H1 (cell line): ENCODE data around the gene CHSY1. TPM values are rescaled to one million over a fixed set of nuclear protein-coding genes. Genes with fewer than 3 reads are reported as not detected.

Source experiments
- CTCF ChIA-PET: fragments of 300-600 bp; sonication (Branson Sonifier 250); formaldehyde crosslinking; loops from one replicate; lab custom pipeline; 2021; ENCODE audit not compliant: partially characterized antibody; lab: Charles Lee
- POLR2A ChIA-PET: fragments of 300-600 bp; sonication (Branson Sonifier 250); formaldehyde crosslinking; loops from one replicate; lab custom pipeline; 2021; ENCODE audit warnings: inconsistent platforms; ENCODE audit not compliant: partially characterized antibody; lab: Charles Lee
- DNase-seq, 2 experiments: peaks; one replicate each; pipeline versions ENCODE4 v3.0.0 to v3.0.0-alpha.2; 2010 to 2022; ENCODE audit warnings: low spot score in 2 of 2, low read depth in 1 of 2, mixed read lengths in 1 of 2
- FAIRE-seq: peaks from 2 replicates; lab custom pipeline; 2011; peaks lifted over from hg19 to GRCh38; lab: Jason Lieb, UNC
- H2AFZ ChIP-seq: 2 replicates; pipeline ENCODE4 v1.8.1; 2012; ENCODE audit warnings: low read length, inconsistent platforms
- H2AK5ac ChIP-seq: 2 replicates; pipeline ENCODE4 v1.6.1; 2013; ENCODE audit warnings: low read depth, low read length
- H2BK120ac ChIP-seq: replicated peaks from 2 replicates; pipeline ENCODE3; 2013; ENCODE audit warnings: low read depth, low read length, inconsistent platforms
- H2BK12ac ChIP-seq: 2 replicates; pipeline ENCODE4 v1.6.1; 2013; ENCODE audit warnings: low read depth, low read length
- H2BK15ac ChIP-seq: 2 replicates; pipeline ENCODE4 v1.6.1; 2013; ENCODE audit warnings: low read length
- H2BK20ac ChIP-seq: 2 replicates; pipeline ENCODE4 v1.6.1; 2013; ENCODE audit warnings: low read length
- H2BK5ac ChIP-seq: 2 replicates; pipeline ENCODE4 v1.6.1; 2013; ENCODE audit warnings: low read depth, low read length
- H3K14ac ChIP-seq: 2 replicates; pipeline ENCODE4 v1.6.1; 2013; ENCODE audit warnings: inconsistent platforms; ENCODE audit not compliant: insufficient read length
- H3K18ac ChIP-seq: 2 replicates; pipeline ENCODE4 v1.6.1; 2013; ENCODE audit warnings: low read length; ENCODE audit errors: extremely low read depth
- H3K23ac ChIP-seq: 2 replicates; pipeline ENCODE4 v1.6.1; 2013; ENCODE audit warnings: inconsistent platforms; ENCODE audit not compliant: insufficient read length
- H3K23me2 ChIP-seq: 2 replicates; pipeline ENCODE4 v1.6.1; 2013; ENCODE audit warnings: low read depth, low read length
- H3K27ac ChIP-seq: 2 replicates; pipeline ENCODE4 v1.6.1; 2011; ENCODE audit warnings: low read depth, low read length, inconsistent platforms
- H3K27me3 ChIP-seq, 4 experiments: replicated peaks in 1 of 4; 1 replicate in 1 of 4; 2 replicates in 3 of 4; pipeline versions ENCODE4 v1.6.1 to v1.8.1; 2011 to 2013; ENCODE audit warnings: low read length in 3 of 4, mild to moderate bottlenecking in 3 of 4, inconsistent platforms in 2 of 4, mixed read lengths in 2 of 4, moderate library complexity in 1 of 4; ENCODE audit not compliant: control insufficient read depth in 3 of 4, insufficient read depth in 3 of 4; ENCODE audit errors: extremely low read depth in 1 of 4
- H3K36me3 ChIP-seq, 4 experiments: 2 replicates each; pipeline versions ENCODE4 v1.6.1 to v1.8.1; 2011 to 2013; ENCODE audit warnings: mild to moderate bottlenecking in 4 of 4, low read length in 3 of 4, moderate library complexity in 2 of 4, control low read depth in 1 of 4, inconsistent platforms in 1 of 4; ENCODE audit not compliant: insufficient read depth in 4 of 4, control insufficient read depth in 2 of 4
- H3K4ac ChIP-seq: replicated peaks from 2 replicates; pipeline ENCODE3; 2013; ENCODE audit warnings: low read length, low read depth, mixed read lengths, inconsistent platforms; ENCODE audit not compliant: insufficient read length
- H3K4me1 ChIP-seq, 4 experiments: replicated peaks in 1 of 4; 1 replicate in 1 of 4; 2 replicates in 3 of 4; pipeline versions ENCODE4 v1.6.1 to v1.8.1; 2011 to 2013; ENCODE audit warnings: low read length in 3 of 4, inconsistent platforms in 2 of 4, mixed read lengths in 1 of 4; ENCODE audit not compliant: insufficient read depth in 4 of 4, control insufficient read depth in 3 of 4
- H3K4me2 ChIP-seq, 2 experiments: 2 replicates each; pipeline versions ENCODE4 v1.6.1 to v1.8.1; 2011 to 2013; ENCODE audit warnings: low read depth in 2 of 2, low read length in 2 of 2, control low read depth in 1 of 2, inconsistent platforms in 1 of 2, mild to moderate bottlenecking in 1 of 2; ENCODE audit not compliant: insufficient read depth in 1 of 2
- H3K4me3 ChIP-seq, 4 experiments: fragments of 200-600, 300-600 bp in 1 of 4; sonication (generic), shearing (Covaris generic), sonication (Bioruptor Twin) in 1 of 4; 2 replicates each; pipeline versions ENCODE4 v1.5.1 to v1.8.1; 2011 to 2016; ENCODE audit warnings: low read length in 4 of 4, low read depth in 3 of 4, control low read depth in 2 of 4, inconsistent platforms in 2 of 4, mild to moderate bottlenecking in 2 of 4, mixed read lengths in 1 of 4, moderate library complexity in 1 of 4; ENCODE audit not compliant: insufficient read depth in 2 of 4; ENCODE audit errors: extremely low read depth in 1 of 4
- H3K56ac ChIP-seq: replicated peaks from 2 replicates; pipeline ENCODE3; 2013; ENCODE audit warnings: low read depth, mild to moderate bottlenecking, mixed read lengths, low read length, inconsistent platforms; ENCODE audit not compliant: insufficient read length
- H3K79me1 ChIP-seq: 2 replicates; pipeline ENCODE4 v1.6.1; 2013; ENCODE audit warnings: low read depth, low read length, control low read depth
- H3K79me2 ChIP-seq, 2 experiments: 2 replicates each; pipeline versions ENCODE4 v1.6.1 to v1.8.1; 2012 to 2013; ENCODE audit warnings: low read length in 2 of 2, mild to moderate bottlenecking in 2 of 2, inconsistent platforms in 1 of 2; ENCODE audit not compliant: insufficient read depth in 2 of 2, control insufficient read depth in 1 of 2
- H3K9ac ChIP-seq, 4 experiments: replicated peaks in 1 of 4; 1 replicate in 1 of 4; 2 replicates in 3 of 4; pipeline versions ENCODE4 v1.6.1 to v1.8.1; 2011 to 2013; ENCODE audit warnings: low read depth in 3 of 4, low read length in 3 of 4, control low read depth in 2 of 4, mild to moderate bottlenecking in 2 of 4, moderate library complexity in 2 of 4, inconsistent platforms in 1 of 4; ENCODE audit errors: extremely low read depth in 1 of 4
- H3K9me3 ChIP-seq, 2 experiments: 2 replicates each; pipeline versions ENCODE4 v1.6.1 to v1.8.1; 2012 to 2013; ENCODE audit warnings: mild to moderate bottlenecking in 2 of 2, moderate library complexity in 2 of 2, control low read depth in 1 of 2, inconsistent platforms in 1 of 2, low read depth in 1 of 2, low read length in 1 of 2, mixed read lengths in 1 of 2; ENCODE audit not compliant: insufficient read depth in 2 of 2
- H4K20me1 ChIP-seq, 2 experiments: replicated peaks in 1 of 2; 2 replicates each; pipeline versions ENCODE3 to v1.8.1; 2011 to 2013; ENCODE audit warnings: inconsistent platforms in 2 of 2, low read length in 2 of 2, mild to moderate bottlenecking in 1 of 2; ENCODE audit not compliant: insufficient read depth in 2 of 2, control insufficient read depth in 1 of 2
- H4K5ac ChIP-seq: 2 replicates; pipeline ENCODE4 v1.6.1; 2013; ENCODE audit warnings: low read length, low read depth, mixed read lengths, inconsistent platforms; ENCODE audit not compliant: insufficient read length
- H4K8ac ChIP-seq: 2 replicates; pipeline ENCODE4 v1.8.0; 2013; ENCODE audit warnings: mild to moderate bottlenecking, moderate library complexity, low read length, inconsistent platforms; ENCODE audit not compliant: insufficient read depth; ENCODE audit errors: extremely low read depth
- H4K91ac ChIP-seq: replicated peaks from 2 replicates; pipeline ENCODE3; 2013; ENCODE audit warnings: low read length, mixed read lengths, inconsistent platforms; ENCODE audit not compliant: insufficient read length
- BRCA1 ChIP-seq: IDR thresholded peaks from 2 replicates; pipeline ENCODE4 v1.6.1; 2012; ENCODE audit warnings: low read depth, low read length, improper control_type of control experiment
- E2F6 ChIP-seq: IDR thresholded peaks from 2 replicates; pipeline ENCODE4 v1.6.1; 2012; ENCODE audit warnings: inconsistent platforms
- EZH2 ChIP-seq: fragments of 200-600 bp; sonication (generic); IDR thresholded peaks from 2 replicates; pipeline ENCODE4 v1.7.1; 2012; ENCODE audit warnings: low read depth, mild to moderate bottlenecking, moderate library complexity, low read length, inconsistent platforms; ENCODE audit not compliant: severe bottlenecking
- MAFK ChIP-seq: IDR thresholded peaks from 2 replicates; pipeline ENCODE4 v1.6.1; 2012; ENCODE audit warnings: low read depth, mild to moderate bottlenecking, improper control_type of control experiment, low read length
- POLR2A ChIP-seq, 2 experiments: IDR thresholded peaks; 1 replicate in 1 of 2; 2 replicates in 1 of 2; pipeline ENCODE4 v1.6.1; 2011; ENCODE audit warnings: low read depth in 2 of 2, low read length in 2 of 2, mild to moderate bottlenecking in 2 of 2; ENCODE audit errors: control extremely low read depth in 1 of 2
- RBBP5 ChIP-seq: IDR thresholded peaks from 2 replicates; pipeline ENCODE4 v1.7.1; 2012; ENCODE audit warnings: low read depth, mild to moderate bottlenecking, inconsistent platforms, low read length, moderate library complexity, borderline replicate concordance
- RXRA ChIP-seq: IDR thresholded peaks from 2 replicates; pipeline ENCODE4 v1.6.1; 2011; ENCODE audit warnings: low read depth, mild to moderate bottlenecking, low read length, moderate library complexity; ENCODE audit not compliant: insufficient read depth
- SP2 ChIP-seq: IDR thresholded peaks from 2 replicates; pipeline ENCODE4 v1.6.1; 2012; ENCODE audit warnings: mild to moderate bottlenecking, low read length, inconsistent platforms
- TEAD4 ChIP-seq: IDR thresholded peaks from 2 replicates; pipeline ENCODE4 v1.6.1; 2012; ENCODE audit warnings: low read depth, low read length, inconsistent platforms, mixed read lengths
- WGBS, 2 experiments: shearing (Covaris generic) in 1 of 2; methylation state at CpG; one replicate each; pipeline versions ENCODE4 v1.1.6 to v1.1.7; 2013 to 2015; ENCODE audit warnings: low lambda C conversion rate in 2 of 2, mixed read lengths in 2 of 2, inconsistent platforms in 1 of 2, low coverage in 1 of 2, missing lambda C conversion rate in 1 of 2; ENCODE audit not compliant: insufficient replicate concordance in 2 of 2, insufficient coverage in 1 of 2, insufficient read length in 1 of 2; ENCODE audit errors: extremely low coverage in 1 of 2, missing lambda C conversion rate in 1 of 2; 5-methylcytosine and 5-hydroxymethylcytosine counted together
- polyA plus RNA-seq, 7 experiments: library from polyadenylated mRNA; depleted of rRNA in 3 of 7; stranded (reverse) in 5 of 7; unstranded in 2 of 7; fragments of >200 nt in 5 of 7; fragments of 200-250 nt in 2 of 7; gene quantifications; 1 replicate in 5 of 7; 2 replicates in 1 of 7; 4 replicates in 1 of 7; pipeline versions ENCODE4 v1.2.1 to v1.2.3, GENCODE V29; 2011 to 2013; ENCODE audit warnings: missing spikeins in 2 of 7, mixed read lengths in 2 of 7
- total RNA-seq: library from RNA; stranded (reverse); fragmentation: NEBNext Ultra II Directional; extraction: Animal tissue kit (Norgen Biotek cat#: 25700); gene quantifications from 2 replicates; pipeline ENCODE4 v1.2.1, GENCODE V29; 2021

CHSY1 gene
- total and polyA plus RNA-seq, 2 of the 8 experiments (the other 6 are each of a cell fraction or from before 2014, with no cell fraction given), result 24.9 to 60.7 TPM

GRCh38 chr15:101142711-101143110, 109.1 kb downstream of the CHSY1 start:
- peaks cover 0 to 2% of the 10 kb centered on the region in 2 experiments for H4K20me1 ChIP-seq
- no peak overlapping the region for H2AK5ac ChIP-seq
- no peak overlapping the region for H2BK12ac ChIP-seq
- DNase-seq (no peak), FAIRE-seq (no peak)
- H3K14ac ChIP-seq, result no peak overlapping the region
- no peaks in the 10 kb centered on the region for H3K36me3 ChIP-seq
- WGBS, 2 experiments, result no CpG with 5 or more reads among the region's 2 CpGs
- H2BK20ac ChIP-seq, result no peak overlapping the region
- ChIA-PET POLR2A (no interaction called here), CTCF (interaction anchor here (0.8 to 12.8 kb wide), 11 partner anchors 10 to 131 kb away, joined by 3 to 128 read pairs (median 4); no protein-coding TSS in a partner anchor)
- H2BK120ac ChIP-seq, result no peak overlapping the region
- no peak overlapping the region for H3K4me3 ChIP-seq
- H4K91ac ChIP-seq, result no peak overlapping the region
- no peak overlapping the region for H4K5ac ChIP-seq
- no peak overlapping the region for H3K23ac ChIP-seq
- H3K23me2 ChIP-seq, result peaks cover 10% of the 10 kb centered on the region
- H2AFZ ChIP-seq, result no peak overlapping the region
- no peak overlapping the region for H3K56ac ChIP-seq
- no peaks in the 10 kb centered on the region for H3K79me2 ChIP-seq
- no peaks in the 10 kb centered on the region; a peak in 3 of 7 replicates for H3K27me3 ChIP-seq
- no peak overlapping the region for H2BK5ac ChIP-seq
- no peak overlapping the region for H3K4ac ChIP-seq
- no peak overlapping the region for H2BK15ac ChIP-seq
- no peak overlapping the region for H3K18ac ChIP-seq
- H3K4me2 ChIP-seq, result no peak overlapping the region
- H4K8ac ChIP-seq, result peak overlapping the region; percentile 69; the same call in 1 of the 2 replicates
- peaks cover 0 to 5% (median 0%) of the 10 kb centered on the region in 4 experiments; a peak in 1 of 7 replicates for H3K4me1 ChIP-seq
- no peak overlapping the region for H3K9ac ChIP-seq
- no peak for TF ChIP-seq POLR2A (IDR thresholded peaks at IDR 0.05; ENCODE audit: control extremely low read depth in 1 of 2, low read depth in 2 of 2, low read length in 2 of 2)
- TF ChIP-seq RXRA, result no peak
- TF ChIP-seq E2F6, result no peak
- TF ChIP-seq EZH2, result no peak
- no peak for TF ChIP-seq BRCA1
- no peak for TF ChIP-seq SP2
- TF ChIP-seq RBBP5, result no peak
- TF ChIP-seq MAFK, result no peak
- no peak for TF ChIP-seq TEAD4
- H3K79me1 ChIP-seq, result no peaks in the 10 kb centered on the region
- no peaks in the 10 kb centered on the region for H3K9me3 ChIP-seq
- H3K27ac ChIP-seq, result no peak overlapping the region
